ENCODE measurements around the gene AK2. TPM values are rescaled to one million over a fixed set of nuclear protein-coding genes. Genes with fewer than 3 reads are reported as not detected.
"Not testable (repeated sequence)": the region's sequence is repeated elsewhere in the genome, so short reads cannot be mapped to it uniquely, and the experiment has no call there.

Gene AK2
- total RNA-seq, 1 experiment from 2014 or later, result 390 TPM

DNA sequence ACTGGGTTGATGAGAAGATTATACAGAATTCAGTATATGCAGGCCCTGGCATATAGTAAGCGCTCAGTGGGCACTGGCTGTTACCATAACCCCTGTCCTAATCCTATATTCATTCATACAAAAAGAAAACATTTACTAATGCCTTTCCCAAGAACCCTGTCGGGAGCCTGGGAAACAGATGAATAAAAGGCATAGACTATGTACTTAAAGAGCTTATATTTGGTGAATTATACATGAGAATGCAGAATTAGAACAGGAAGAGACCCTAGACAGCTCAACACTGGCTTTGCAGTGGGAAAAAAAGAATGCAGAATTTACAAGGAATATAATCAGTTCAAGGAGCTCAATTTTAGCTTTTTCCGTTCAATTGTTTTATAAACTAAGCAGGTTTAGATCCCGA lies 10.9 kb downstream of the AK2 start:
- Mint-ChIP-seq H3K36me3 (ENCODE audit: insufficient read depth, unreplicated experiment) (peaks cover 60% of the 10 kb centered on the region), H3K27me3 (ENCODE audit: insufficient read depth, unreplicated experiment) (no peaks in the 10 kb centered on the region), H3K27ac (ENCODE audit: low read depth, unreplicated experiment) (no peak overlapping the region), H3K9me3 (ENCODE audit: unreplicated experiment) (no peaks in the 10 kb centered on the region), H3K4me3 (ENCODE audit: unreplicated experiment) (no peak overlapping the region), H3K4me1 (ENCODE audit: insufficient read depth, unreplicated experiment) (peaks cover 15% of the 10 kb centered on the region)
- no TSS peak for BruUV-seq (replicated peaks)
- TF ChIP-seq, protein P1, sequence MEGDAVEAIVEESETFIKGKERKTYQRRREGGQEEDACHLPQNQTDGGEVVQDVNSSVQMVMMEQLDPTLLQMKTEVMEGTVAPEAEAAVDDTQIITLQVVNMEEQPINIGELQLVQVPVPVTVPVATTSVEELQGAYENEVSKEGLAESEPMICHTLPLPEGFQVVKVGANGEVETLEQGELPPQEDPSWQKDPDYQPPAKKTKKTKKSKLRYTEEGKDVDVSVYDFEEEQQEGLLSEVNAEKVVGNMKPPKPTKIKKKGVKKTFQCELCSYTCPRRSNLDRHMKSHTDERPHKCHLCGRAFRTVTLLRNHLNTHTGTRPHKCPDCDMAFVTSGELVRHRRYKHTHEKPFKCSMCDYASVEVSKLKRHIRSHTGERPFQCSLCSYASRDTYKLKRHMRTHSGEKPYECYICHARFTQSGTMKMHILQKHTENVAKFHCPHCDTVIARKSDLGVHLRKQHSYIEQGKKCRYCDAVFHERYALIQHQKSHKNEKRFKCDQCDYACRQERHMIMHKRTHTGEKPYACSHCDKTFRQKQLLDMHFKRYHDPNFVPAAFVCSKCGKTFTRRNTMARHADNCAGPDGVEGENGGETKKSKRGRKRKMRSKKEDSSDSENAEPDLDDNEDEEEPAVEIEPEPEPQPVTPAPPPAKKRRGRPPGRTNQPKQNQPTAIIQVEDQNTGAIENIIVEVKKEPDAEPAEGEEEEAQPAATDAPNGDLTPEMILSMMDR (IDR thresholded peaks at IDR 0.05; ENCODE audit: unreplicated experiment), result no peak
- DNase-seq (ENCODE audit: unreplicated experiment), result no peak
- intact Hi-C loops (cut with micrococcal nuclease), result no loop called here
- CTCF ChIA-PET, result interaction anchor here (0.6 to 1.5 kb wide), 5 partner anchors 9 to 290 kb away, joined by 3 to 7 read pairs (median 3); no protein-coding TSS in a partner anchor
- POLR2A ChIA-PET, result interaction anchor here (0.6 to 3.0 kb wide), 5 partner anchors 10 to 70 kb away, joined by 3 to 12 read pairs (median 4); partner anchors contain the start of gene AK2

DNA sequence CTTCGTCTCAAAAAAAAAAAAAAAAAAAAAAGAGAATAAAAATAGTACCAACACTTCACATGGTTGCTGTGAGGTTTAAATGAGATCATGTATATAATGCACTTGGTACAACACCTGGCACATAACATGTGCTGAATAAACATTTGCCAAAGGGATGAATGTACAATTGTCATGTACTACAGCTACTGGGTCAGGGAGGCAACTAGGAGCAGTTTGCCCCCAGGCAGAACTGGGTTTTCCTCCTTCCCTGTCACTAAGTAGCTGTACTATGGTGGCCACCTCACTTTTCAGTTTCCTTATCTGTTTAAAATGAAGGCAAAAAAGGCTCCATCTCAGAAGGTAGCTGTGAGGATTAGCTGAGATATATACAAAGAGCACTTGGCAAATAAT lies 11.5 kb downstream of the AK2 start:
- POLR2A ChIA-PET, result interaction anchor here (0.6 to 3.0 kb wide), 3 partner anchors 10 to 69 kb away, joined by 3 to 12 read pairs (median 4); partner anchors contain the start of gene AK2
- intact Hi-C loops (cut with micrococcal nuclease), result no loop called here
- BruUV-seq (replicated peaks), result no TSS peak
- Mint-ChIP-seq H3K27me3 (ENCODE audit: insufficient read depth, unreplicated experiment) (no peaks in the 10 kb centered on the region), H3K27ac (ENCODE audit: low read depth, unreplicated experiment) (no peak overlapping the region), H3K9me3 (ENCODE audit: unreplicated experiment) (no peaks in the 10 kb centered on the region), H3K36me3 (ENCODE audit: insufficient read depth, unreplicated experiment) (peaks cover 62% of the 10 kb centered on the region), H3K4me1 (ENCODE audit: insufficient read depth, unreplicated experiment) (peaks cover 9% of the 10 kb centered on the region), H3K4me3 (ENCODE audit: unreplicated experiment) (no peak overlapping the region)
- CTCF ChIA-PET, result interaction anchor here (0.7 to 1.5 kb wide), 4 partner anchors 10 to 70 kb away, joined by 3 to 7 read pairs (median 4); no protein-coding TSS in a partner anchor
- DNase-seq (ENCODE audit: unreplicated experiment), result no peak
- TF ChIP-seq, protein P1 (IDR thresholded peaks at IDR 0.05; ENCODE audit: unreplicated experiment), result no peak

DNA sequence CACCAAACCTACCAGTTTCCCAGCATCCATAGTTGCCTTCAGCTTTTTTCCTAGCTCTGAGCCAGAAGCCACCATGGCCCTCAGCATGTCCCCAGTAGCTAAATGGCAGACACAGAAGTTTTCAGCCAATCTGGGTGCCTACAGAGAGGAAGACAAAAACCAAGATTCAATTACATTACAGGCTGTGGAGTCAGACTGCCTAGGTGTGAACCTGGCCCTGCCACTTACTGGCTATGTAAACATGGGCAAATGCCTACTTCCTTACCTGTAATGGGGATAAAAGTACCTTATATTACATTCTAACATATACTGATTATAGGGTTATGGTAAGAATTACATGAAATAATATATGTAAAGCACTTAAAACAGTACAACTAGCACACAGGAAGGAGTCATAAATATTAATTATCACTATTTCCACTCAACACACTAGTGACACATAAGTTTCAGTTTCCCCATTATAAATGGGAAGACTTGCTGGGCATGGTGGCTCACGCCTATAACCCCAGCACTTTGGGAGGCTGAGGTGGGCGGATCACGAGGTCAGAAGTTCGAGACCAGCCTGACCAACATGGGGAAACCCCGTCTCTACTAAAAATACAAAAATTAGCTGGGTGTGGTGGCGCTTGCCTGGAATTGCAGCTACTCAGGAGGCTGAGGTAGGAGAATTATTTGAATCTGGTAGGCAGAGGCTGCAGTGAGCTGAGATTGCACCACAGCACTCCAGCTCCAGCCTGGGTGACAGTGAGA lies 12.1 kb downstream of the AK2 start:
- H3K4me3 Mint-ChIP-seq (ENCODE audit: unreplicated experiment); H3K27me3 Mint-ChIP-seq (ENCODE audit: insufficient read depth, unreplicated experiment); DNase-seq (ENCODE audit: unreplicated experiment); H3K9me3 Mint-ChIP-seq (ENCODE audit: unreplicated experiment); BruUV-seq (replicated peaks); H3K4me1 Mint-ChIP-seq (ENCODE audit: insufficient read depth, unreplicated experiment); intact Hi-C loops (cut with micrococcal nuclease); H3K27ac Mint-ChIP-seq (ENCODE audit: low read depth, unreplicated experiment): not testable (repeated sequence)
- ChIA-PET CTCF (interaction anchor here (0.6 to 1.5 kb wide), 3 partner anchors 16 to 315 kb away, joined by 3 to 7 read pairs (median 3); no protein-coding TSS in a partner anchor), POLR2A (interaction anchor here (1.1 to 3.0 kb wide), 3 partner anchors 9 to 43 kb away, joined by 3 to 12 read pairs (median 3); partner anchors contain the start of gene AK2)
- H3K36me3 Mint-ChIP-seq (ENCODE audit: insufficient read depth, unreplicated experiment), result peaks cover 68% of the 10 kb centered on the region

DNA sequence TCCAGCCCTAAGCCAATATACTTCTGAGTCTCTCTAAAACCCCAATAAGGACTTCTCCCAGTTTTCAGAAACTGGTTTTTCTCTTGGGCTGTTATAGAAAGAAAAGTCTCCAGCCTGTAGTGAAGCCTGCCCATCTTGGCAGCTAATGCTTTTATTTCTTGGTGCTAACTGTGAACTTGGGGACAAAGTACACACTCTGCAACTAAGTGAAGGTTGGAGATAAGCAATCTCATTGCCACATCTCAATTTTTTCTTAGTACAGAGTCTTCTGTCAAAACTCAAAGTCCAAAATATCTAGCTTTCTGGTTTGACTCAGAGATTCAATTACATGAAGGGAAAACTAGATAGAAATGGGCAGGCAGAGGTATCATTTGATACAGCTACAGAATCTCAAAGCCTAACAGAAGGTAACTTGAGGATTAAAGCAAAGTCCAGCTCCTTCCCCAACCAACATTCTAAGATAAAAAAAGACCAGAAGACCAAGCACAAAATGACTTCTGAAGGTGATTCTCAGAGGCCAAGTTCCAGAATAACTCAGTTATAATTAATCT lies 14.0 kb downstream of the AK2 start:
- BruUV-seq (replicated peaks), result no TSS peak
- Mint-ChIP-seq H3K4me1 (ENCODE audit: insufficient read depth, unreplicated experiment) (no peaks in the 10 kb centered on the region), H3K4me3 (ENCODE audit: unreplicated experiment) (no peak overlapping the region), H3K9me3 (ENCODE audit: unreplicated experiment) (no peaks in the 10 kb centered on the region), H3K27me3 (ENCODE audit: insufficient read depth, unreplicated experiment) (no peaks in the 10 kb centered on the region), H3K27ac (ENCODE audit: low read depth, unreplicated experiment) (no peak overlapping the region), H3K36me3 (ENCODE audit: insufficient read depth, unreplicated experiment) (peaks cover 77% of the 10 kb centered on the region)
- TF ChIP-seq, protein P1 (IDR thresholded peaks at IDR 0.05; ENCODE audit: unreplicated experiment), result no peak
- intact Hi-C loops (cut with micrococcal nuclease), result no loop called here
- ChIA-PET POLR2A (interaction anchor here (0.8 to 1.0 kb wide), 3 partner anchors 11 to 33 kb away, joined by 3 to 4 read pairs (median 3); no protein-coding TSS in a partner anchor), CTCF (interaction anchor here (0.6 to 2.1 kb wide), 9 partner anchors 9 to 94 kb away, joined by 3 to 8 read pairs (median 4); no protein-coding TSS in a partner anchor)
- DNase-seq (ENCODE audit: unreplicated experiment), result no peak
